ENCODE measurements around the gene RFC2. TPM values are rescaled to one million over a fixed set of nuclear protein-coding genes. Genes with fewer than 3 reads are reported as not detected.
A peak's percentile ranks its signal among the peaks of the same experiment; 100 is the strongest.

The RFC2 gene
- total RNA-seq, 1 experiment from 2014 or later: 75.6 TPM

DNA sequence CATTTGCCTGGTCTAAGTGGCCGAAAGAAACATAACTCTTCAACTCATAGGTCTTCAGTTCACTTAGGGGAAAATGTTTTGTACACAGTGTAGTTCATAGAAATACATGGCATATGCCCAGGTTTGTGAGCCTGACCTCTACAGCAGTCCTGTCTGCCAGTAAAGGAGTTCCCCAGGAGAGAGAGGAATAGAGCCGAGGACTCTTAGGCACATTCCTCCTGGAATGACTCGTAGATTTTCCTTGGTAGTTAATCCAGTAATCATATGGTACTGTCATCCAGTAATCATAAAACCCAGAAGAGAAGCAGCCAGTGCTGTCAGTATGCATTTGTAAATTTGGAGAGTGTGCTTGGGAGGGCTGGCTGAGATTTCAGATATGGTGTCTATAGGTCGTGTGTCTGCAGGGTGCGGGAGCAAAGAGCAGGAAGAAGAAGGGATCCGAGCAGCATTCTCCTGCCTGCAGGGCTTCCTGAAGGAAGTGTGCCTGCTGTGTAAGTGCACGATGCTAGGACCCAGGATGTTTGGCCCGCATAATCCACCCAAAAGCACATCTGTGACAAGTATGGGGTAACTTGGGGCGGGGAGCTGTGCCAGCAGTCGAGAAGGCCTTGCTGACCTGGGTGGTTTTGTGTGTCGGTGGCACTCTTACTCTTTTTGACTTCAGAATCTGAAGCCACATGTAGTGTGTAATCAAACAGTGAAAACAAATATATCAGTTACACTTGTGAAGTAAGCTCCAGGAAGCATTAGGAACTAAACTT lies 66.1 kb downstream of the RFC2 start:
- no peak for DNase-seq (ENCODE audit: low read depth, low spot score)
- Histone ChIP-seq H3K79me2 (ENCODE audit: insufficient read depth, low read length) (peaks cover 99% of the 10 kb centered on the region), H3K4me2 (ENCODE audit: low read length) (no peak overlapping the region), H3K27me3 (ENCODE audit: insufficient read depth, low read length) (no peaks in the 10 kb centered on the region), H3K9me2 (ENCODE audit: insufficient read depth) (no peaks in the 10 kb centered on the region), H3K9me3 (ENCODE audit: control insufficient read depth in 1 of 2, insufficient read depth in 1 of 2, low read depth in 1 of 2, low read length in 2 of 2) (no peaks in the 10 kb centered on the region), H3K4me3 (replicated peaks in 1 of 2; ENCODE audit: low read depth in 1 of 2, low read length in 2 of 2) (no peak overlapping the region), H3K36me3 (ENCODE audit: control insufficient read depth in 1 of 2, insufficient read depth in 2 of 2, low read length in 2 of 2) (peaks cover 45 to 60% of the 10 kb centered on the region in 2 experiments), H3K27ac (ENCODE audit: low read depth, low read length) (no peak overlapping the region), H2AFZ (ENCODE audit: low read depth, low read length, poor library complexity, severe bottlenecking) (no peak overlapping the region), H3K9ac (ENCODE audit: low read length) (no peak overlapping the region), H3K4me1 (ENCODE audit: control insufficient read depth in 1 of 2, insufficient read depth in 2 of 2, low read length in 2 of 2) (peaks cover 10 to 33% of the 10 kb centered on the region in 2 experiments), H4K20me1 (ENCODE audit: insufficient read depth) (peaks cover 40% of the 10 kb centered on the region; the same call in 1 of the 2 replicates)
- TF ChIP-seq POLR2AphosphoS5 (IDR thresholded peaks at IDR 0.05; ENCODE audit: low read depth, low read length): no peak
- BruUV-seq (replicated peaks): TSS peak; percentile 5
- POLR2A ChIA-PET: no interaction called here
- ATAC-seq: peak; percentile 26; the same call in 1 of the 2 replicates
- RAD21 ChIA-PET (ENCODE audit: low non-redundant PET in 1 of 2, low total read pairs in 2 of 2, uncharacterized antibody in 2 of 2, unreplicated experiment in 2 of 2): no interaction called here
- CTCF ChIA-PET: interaction anchor here (1.1 kb wide), 1 partner anchor 13 kb away, joined by 3 read pairs; no protein-coding TSS in a partner anchor
- intact Hi-C loops (cut with micrococcal nuclease): no loop called here

DNA sequence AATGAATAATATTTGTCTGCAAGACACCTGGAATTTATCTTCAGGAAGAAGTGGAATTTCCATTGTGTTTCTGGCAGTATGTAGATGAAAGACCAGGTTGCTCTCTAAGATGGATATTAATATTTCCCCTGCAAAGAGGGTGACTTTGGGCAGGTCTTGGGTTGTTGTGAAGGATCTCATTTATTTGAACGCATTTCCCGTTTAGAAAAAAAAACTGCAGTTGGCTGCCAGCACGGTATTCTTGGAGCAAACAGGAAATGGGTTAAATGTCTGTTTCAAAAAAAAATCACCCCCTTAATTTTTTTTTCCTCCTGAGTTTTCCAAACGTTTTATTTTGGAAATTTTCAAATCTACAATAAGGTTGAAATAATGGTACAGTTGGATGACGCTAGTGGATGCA lies 68.6 kb downstream of the RFC2 start:
- Histone ChIP-seq H3K27me3 (ENCODE audit: insufficient read depth, low read length) (no peaks in the 10 kb centered on the region), H3K27ac (ENCODE audit: low read depth, low read length) (no peak overlapping the region), H2AFZ (ENCODE audit: low read depth, low read length, poor library complexity, severe bottlenecking) (no peak overlapping the region), H3K4me1 (ENCODE audit: control insufficient read depth in 1 of 2, insufficient read depth in 2 of 2, low read length in 2 of 2) (peaks cover 34 to 58% of the 10 kb centered on the region in 2 experiments), H3K4me2 (ENCODE audit: low read length) (no peak overlapping the region), H3K9ac (ENCODE audit: low read length) (no peak overlapping the region), H3K36me3 (ENCODE audit: control insufficient read depth in 1 of 2, insufficient read depth in 2 of 2, low read length in 2 of 2) (peaks cover 29 to 49% of the 10 kb centered on the region in 2 experiments), H3K9me3 (ENCODE audit: control insufficient read depth in 1 of 2, insufficient read depth in 1 of 2, low read depth in 1 of 2, low read length in 2 of 2) (no peaks in the 10 kb centered on the region), H3K9me2 (ENCODE audit: insufficient read depth) (no peaks in the 10 kb centered on the region), H3K79me2 (ENCODE audit: insufficient read depth, low read length) (peaks cover 100% of the 10 kb centered on the region), H3K4me3 (replicated peaks in 1 of 2; ENCODE audit: low read depth in 1 of 2, low read length in 2 of 2) (no peak overlapping the region), H4K20me1 (ENCODE audit: insufficient read depth) (peaks cover 56% of the 10 kb centered on the region; the same call in 1 of the 2 replicates)
- ChIA-PET CTCF (no interaction called here), RAD21 (ENCODE audit: low non-redundant PET in 1 of 2, low total read pairs in 2 of 2, uncharacterized antibody in 2 of 2, unreplicated experiment in 2 of 2) (no interaction called here), POLR2A (no interaction called here)
- intact Hi-C loops (cut with micrococcal nuclease): no loop called here
- DNase-seq (ENCODE audit: low read depth, low spot score) (no peak), ATAC-seq (no peak)
- no TSS peak for BruUV-seq (replicated peaks)
- TF ChIP-seq ELF1 (IDR thresholded peaks at IDR 0.05; ENCODE audit: borderline replicate concordance, low read depth): no peak
- no peak for TF ChIP-seq RAD21 (IDR thresholded peaks at IDR 0.05; ENCODE audit: low read depth)
- no peak for TF ChIP-seq FOSL1 (IDR thresholded peaks at IDR 0.05; ENCODE audit: low read depth)
- TF ChIP-seq EZH2phosphoT487 (IDR thresholded peaks at IDR 0.05; ENCODE audit: borderline replicate concordance): no peak
- no peak for TF ChIP-seq CBX3 (IDR thresholded peaks at IDR 0.05; ENCODE audit: low read depth)
- TF ChIP-seq ATF3 (IDR thresholded peaks at IDR 0.05): no peak
